Measurements from ENCODE around the gene TMEM176A.

Gene TMEM176A

DNA sequence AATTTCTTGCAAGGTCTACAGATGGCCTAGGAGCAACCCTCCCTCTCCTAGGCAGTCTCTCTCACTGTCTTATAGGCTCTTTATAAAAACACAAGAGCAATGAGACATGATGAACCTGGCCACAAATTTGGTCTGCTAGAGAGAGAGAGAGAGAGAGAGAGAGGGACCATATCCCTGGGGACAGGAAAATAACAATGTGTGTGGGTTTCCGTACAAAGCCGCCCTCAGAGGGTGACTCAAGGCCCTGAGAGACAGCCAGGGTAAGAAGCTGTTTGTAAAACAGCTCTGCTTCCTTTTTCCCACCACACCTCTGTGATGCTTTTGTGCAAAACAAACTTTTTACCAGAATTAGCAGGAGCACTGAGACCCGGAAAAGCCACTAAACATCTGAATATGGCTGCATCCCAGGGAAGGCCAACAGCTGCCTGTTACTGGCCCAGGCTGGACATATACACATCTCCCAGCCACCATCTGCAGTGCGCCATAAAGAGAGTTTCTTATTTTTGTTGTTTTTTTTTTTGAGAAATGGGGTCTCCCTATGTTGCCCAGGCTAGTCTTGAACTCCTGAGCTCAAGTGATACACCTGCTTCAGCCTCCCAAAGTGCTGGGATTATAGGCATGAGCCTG is 45.0 kb upstream of the TMEM176A start:
- no peak for DNase-seq

DNA sequence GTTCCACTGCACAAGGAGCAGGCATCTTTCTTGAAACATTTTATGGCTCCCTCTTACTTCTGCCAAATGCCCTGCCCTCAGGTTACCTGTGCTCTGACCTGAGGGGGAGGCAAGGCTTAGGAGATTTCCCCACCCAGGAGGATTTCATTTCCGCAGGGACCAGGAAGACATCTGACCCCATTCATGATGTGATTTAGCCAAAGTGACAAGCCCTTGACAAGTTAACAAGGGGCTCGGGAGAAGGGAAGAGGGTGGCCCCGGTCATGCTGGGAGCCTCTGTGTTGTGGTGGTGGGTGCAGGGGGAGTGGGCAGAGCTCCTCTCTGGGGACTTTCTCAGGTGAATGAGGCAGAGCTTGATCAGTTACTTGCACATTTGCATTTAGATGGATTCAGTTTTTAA is 44.4 kb upstream of the TMEM176A start:
- H3K4ac ChIP-seq (ENCODE audit: low read depth, low read length) = no peak overlapping the region
- no peaks in the 10 kb centered on the region for H3K36me3 ChIP-seq (ENCODE audit: control insufficient read depth, insufficient read depth, low read length)
- no peak overlapping the region for H4K5ac ChIP-seq (ENCODE audit: low read length)
- WGBS (ENCODE audit: extremely low coverage, insufficient coverage, low lambda C conversion rate) = no CpG with 5 or more reads among the region's 3 CpGs
- H3K79me1 ChIP-seq (ENCODE audit: low read length) = no peaks in the 10 kb centered on the region
- H2BK15ac ChIP-seq (replicated peaks; ENCODE audit: low read depth) = no peak overlapping the region
- no peak overlapping the region for H3K56ac ChIP-seq (ENCODE audit: low read length)
- H3K4me1 ChIP-seq (ENCODE audit: control insufficient read depth, low read depth, low read length) = no peaks in the 10 kb centered on the region
- H3K23ac ChIP-seq (ENCODE audit: low read length) = no peak overlapping the region
- H3K27ac ChIP-seq (ENCODE audit: low read depth, low read length) = no peak overlapping the region
- no peak for DNase-seq
- H3K79me2 ChIP-seq (ENCODE audit: control insufficient read depth, insufficient read depth, low read length) = no peaks in the 10 kb centered on the region
- no peak overlapping the region for H2BK120ac ChIP-seq (ENCODE audit: low read depth, low read length)
- no peak overlapping the region for H3K4me2 ChIP-seq (ENCODE audit: low read length)
- no peak overlapping the region for H3K18ac ChIP-seq (ENCODE audit: low read length)
- H4K8ac ChIP-seq (ENCODE audit: low read depth, low read length) = no peak overlapping the region
- no peak overlapping the region for H3K4me3 ChIP-seq (ENCODE audit: low read length)
- no peak overlapping the region for H3K9ac ChIP-seq (ENCODE audit: low read length)
- H2BK5ac ChIP-seq (ENCODE audit: low read length) = no peak overlapping the region
- H3K27me3 ChIP-seq (ENCODE audit: insufficient read depth, low read length, poor library complexity) = no peaks in the 10 kb centered on the region
- no peak overlapping the region for H2AK5ac ChIP-seq (ENCODE audit: low read length)

More for the DNA sequence above, 45.0 kb upstream of the TMEM176A start:
- H4K8ac ChIP-seq (ENCODE audit: low read depth, low read length) = no peak overlapping the region
- no peak overlapping the region for H3K9ac ChIP-seq (ENCODE audit: low read length)
- no peak overlapping the region for H3K23ac ChIP-seq (ENCODE audit: low read length)
- H3K36me3 ChIP-seq (ENCODE audit: control insufficient read depth, insufficient read depth, low read length) = no peaks in the 10 kb centered on the region
- no peak overlapping the region for H2AK5ac ChIP-seq (ENCODE audit: low read length)
- no peak overlapping the region for H3K4ac ChIP-seq (ENCODE audit: low read depth, low read length)
- H2BK5ac ChIP-seq (ENCODE audit: low read length) = no peak overlapping the region
- no peak overlapping the region for H2BK15ac ChIP-seq (replicated peaks; ENCODE audit: low read depth)
- H3K27me3 ChIP-seq (ENCODE audit: insufficient read depth, low read length, poor library complexity) = no peaks in the 10 kb centered on the region
- no peak overlapping the region for H2BK120ac ChIP-seq (ENCODE audit: low read depth, low read length)
- no CpG with 5 or more reads among the region's 4 CpGs for WGBS (ENCODE audit: extremely low coverage, insufficient coverage, low lambda C conversion rate)
- no peak overlapping the region for H3K4me3 ChIP-seq (ENCODE audit: low read length)
- H3K56ac ChIP-seq (ENCODE audit: low read length) = no peak overlapping the region
- H3K4me1 ChIP-seq (ENCODE audit: control insufficient read depth, low read depth, low read length) = no peaks in the 10 kb centered on the region
- H3K79me1 ChIP-seq (ENCODE audit: low read length) = no peaks in the 10 kb centered on the region
- H3K27ac ChIP-seq (ENCODE audit: low read depth, low read length) = no peak overlapping the region
- no peak overlapping the region for H4K5ac ChIP-seq (ENCODE audit: low read length)
- H3K18ac ChIP-seq (ENCODE audit: low read length) = no peak overlapping the region
- no peaks in the 10 kb centered on the region for H3K79me2 ChIP-seq (ENCODE audit: control insufficient read depth, insufficient read depth, low read length)
- no peak overlapping the region for H3K4me2 ChIP-seq (ENCODE audit: low read length)

DNA sequence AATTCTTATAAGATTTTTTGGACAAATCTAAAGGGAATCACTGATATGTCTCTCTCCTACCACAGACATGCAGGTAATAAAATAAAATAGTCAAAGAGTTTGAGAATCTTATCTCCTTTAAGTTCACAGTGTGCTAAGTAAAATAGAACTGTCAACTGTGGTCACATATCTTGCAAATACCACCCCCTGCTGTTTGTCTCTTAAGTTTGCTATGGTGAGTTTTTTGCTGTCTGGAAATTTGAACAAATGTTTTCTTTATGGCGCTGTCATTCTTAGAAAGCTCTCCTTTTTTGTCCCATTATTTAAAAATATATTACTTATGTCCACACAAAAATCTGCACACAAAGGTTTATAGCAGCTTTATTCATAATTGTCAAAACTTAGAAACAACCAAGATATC is 43.7 kb upstream of the TMEM176A start:
- Histone ChIP-seq H3K4me3 (ENCODE audit: low read length) (no peak overlapping the region), H3K4me1 (ENCODE audit: control insufficient read depth, low read depth, low read length) (no peaks in the 10 kb centered on the region), H3K36me3 (ENCODE audit: control insufficient read depth, insufficient read depth, low read length) (no peaks in the 10 kb centered on the region), H3K9ac (ENCODE audit: low read length) (no peak overlapping the region), H3K18ac (ENCODE audit: low read length) (no peak overlapping the region), H3K27ac (ENCODE audit: low read depth, low read length) (no peak overlapping the region), H4K5ac (ENCODE audit: low read length) (no peak overlapping the region), H3K27me3 (ENCODE audit: insufficient read depth, low read length, poor library complexity) (no peaks in the 10 kb centered on the region), H2BK5ac (ENCODE audit: low read length) (no peak overlapping the region), H3K23ac (ENCODE audit: low read length) (no peak overlapping the region), H2AK5ac (ENCODE audit: low read length) (no peak overlapping the region), H3K4me2 (ENCODE audit: low read length) (no peak overlapping the region), H4K8ac (ENCODE audit: low read depth, low read length) (no peak overlapping the region), H3K4ac (ENCODE audit: low read depth, low read length) (no peak overlapping the region), H3K56ac (ENCODE audit: low read length) (no peak overlapping the region), H2BK120ac (ENCODE audit: low read depth, low read length) (no peak overlapping the region), H2BK15ac (replicated peaks; ENCODE audit: low read depth) (no peak overlapping the region), H3K79me2 (ENCODE audit: control insufficient read depth, insufficient read depth, low read length) (no peaks in the 10 kb centered on the region), H3K79me1 (ENCODE audit: low read length) (no peaks in the 10 kb centered on the region)
- DNase-seq = no peak
- whole genome bisulfite sequencing (ENCODE audit: extremely low coverage, insufficient coverage, low lambda C conversion rate) = no CpG with 5 or more reads among the region's 1 CpG

DNA sequence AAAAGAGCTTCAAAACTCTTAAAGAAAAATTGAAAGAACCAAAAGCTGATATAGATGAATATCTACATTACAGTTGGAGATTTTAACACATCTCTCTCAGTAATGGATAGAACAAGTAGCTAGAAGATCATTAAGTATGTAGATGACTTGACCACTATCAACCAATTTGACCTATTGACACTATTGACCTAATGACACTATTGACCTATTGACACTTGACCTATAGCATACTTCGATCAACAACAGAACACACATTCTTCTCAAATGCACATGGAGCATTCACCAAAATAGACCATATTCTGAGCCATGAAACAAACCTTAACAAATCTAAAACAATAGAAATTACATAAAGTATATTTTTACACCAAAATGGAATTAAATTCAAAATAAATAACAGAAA is 41.1 kb upstream of the TMEM176A start:
- H3K4me3 ChIP-seq (ENCODE audit: low read length) = no peak overlapping the region
- no peak overlapping the region for H3K18ac ChIP-seq (ENCODE audit: low read length)
- no peaks in the 10 kb centered on the region for H3K79me2 ChIP-seq (ENCODE audit: control insufficient read depth, insufficient read depth, low read length)
- H3K4me2 ChIP-seq (ENCODE audit: low read length) = no peak overlapping the region
- H2BK15ac ChIP-seq (replicated peaks; ENCODE audit: low read depth) = no peak overlapping the region
- no peak overlapping the region for H2AK5ac ChIP-seq (ENCODE audit: low read length)
- H4K5ac ChIP-seq (ENCODE audit: low read length) = no peak overlapping the region
- no peak for DNase-seq
- H3K56ac ChIP-seq (ENCODE audit: low read length) = no peak overlapping the region
- H4K8ac ChIP-seq (ENCODE audit: low read depth, low read length) = no peak overlapping the region
- H3K79me1 ChIP-seq (ENCODE audit: low read length) = no peaks in the 10 kb centered on the region
- H3K4me1 ChIP-seq (ENCODE audit: control insufficient read depth, low read depth, low read length) = no peaks in the 10 kb centered on the region
- H3K4ac ChIP-seq (ENCODE audit: low read depth, low read length) = no peak overlapping the region
- H3K27me3 ChIP-seq (ENCODE audit: insufficient read depth, low read length, poor library complexity) = no peaks in the 10 kb centered on the region
- no peak overlapping the region for H2BK120ac ChIP-seq (ENCODE audit: low read depth, low read length)
- H3K27ac ChIP-seq (ENCODE audit: low read depth, low read length) = no peak overlapping the region
- no peak overlapping the region for H3K9ac ChIP-seq (ENCODE audit: low read length)
- H2BK5ac ChIP-seq (ENCODE audit: low read length) = no peak overlapping the region
- no CpG with 5 or more reads among the region's 1 CpG for WGBS (ENCODE audit: extremely low coverage, insufficient coverage, low lambda C conversion rate)
- H3K23ac ChIP-seq (ENCODE audit: low read length) = no peak overlapping the region
- no peaks in the 10 kb centered on the region for H3K36me3 ChIP-seq (ENCODE audit: control insufficient read depth, insufficient read depth, low read length)

DNA sequence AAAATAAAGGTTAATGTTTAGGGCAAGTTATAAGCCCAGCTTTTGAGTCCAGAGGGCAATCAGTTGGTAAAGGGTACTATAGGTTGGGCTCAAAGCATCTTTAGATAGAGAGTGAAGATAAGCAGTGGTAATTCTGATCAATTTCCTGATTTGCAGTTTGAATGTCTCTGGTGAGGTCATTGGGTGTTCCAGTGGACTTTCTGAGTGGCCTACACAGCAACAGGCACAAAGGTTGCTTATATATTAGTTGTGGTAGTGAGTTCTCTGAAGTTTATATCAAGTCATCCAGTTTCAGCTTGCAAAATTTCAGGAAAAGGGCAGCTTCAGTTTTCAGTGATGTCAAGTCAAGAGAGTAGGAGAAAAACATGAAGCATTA is 34.2 kb upstream of the TMEM176A start:
- Histone ChIP-seq H3K4me1 (ENCODE audit: control insufficient read depth, low read depth, low read length) (no peaks in the 10 kb centered on the region), H4K8ac (ENCODE audit: low read depth, low read length) (no peak overlapping the region), H3K79me1 (ENCODE audit: low read length) (no peaks in the 10 kb centered on the region), H2BK120ac (ENCODE audit: low read depth, low read length) (no peak overlapping the region), H3K56ac (ENCODE audit: low read length) (no peak overlapping the region), H2AK5ac (ENCODE audit: low read length) (no peak overlapping the region), H4K5ac (ENCODE audit: low read length) (no peak overlapping the region), H3K4ac (ENCODE audit: low read depth, low read length) (no peak overlapping the region), H2BK15ac (replicated peaks; ENCODE audit: low read depth) (no peak overlapping the region), H3K79me2 (ENCODE audit: control insufficient read depth, insufficient read depth, low read length) (no peaks in the 10 kb centered on the region), H3K36me3 (ENCODE audit: control insufficient read depth, insufficient read depth, low read length) (no peaks in the 10 kb centered on the region), H3K4me3 (ENCODE audit: low read length) (no peak overlapping the region), H3K27me3 (ENCODE audit: insufficient read depth, low read length, poor library complexity) (no peaks in the 10 kb centered on the region), H3K23ac (ENCODE audit: low read length) (no peak overlapping the region), H2BK5ac (ENCODE audit: low read length) (no peak overlapping the region), H3K4me2 (ENCODE audit: low read length) (no peak overlapping the region), H3K18ac (ENCODE audit: low read length) (no peak overlapping the region), H3K9ac (ENCODE audit: low read length) (no peak overlapping the region), H3K27ac (ENCODE audit: low read depth, low read length) (no peak overlapping the region)
- no peak for DNase-seq

DNA sequence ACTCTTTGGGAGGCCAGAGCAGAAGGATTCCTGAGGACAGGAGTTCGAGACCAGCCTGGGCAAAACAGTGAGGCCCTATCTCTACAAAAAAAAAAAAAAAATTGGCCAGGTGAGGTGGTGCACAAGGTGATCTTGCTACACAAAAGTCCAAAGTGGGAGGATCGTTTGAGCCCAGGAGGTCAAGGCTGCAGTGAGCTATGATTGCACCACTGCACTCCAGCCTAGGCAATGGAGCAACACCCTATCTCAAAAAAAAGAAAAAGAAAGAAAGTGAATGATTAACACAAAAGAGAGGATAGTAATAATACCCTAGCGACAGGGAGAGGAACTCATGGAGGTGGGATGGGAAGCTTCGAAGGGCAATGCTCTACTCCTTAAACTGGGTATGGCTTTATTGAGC is 30.8 kb upstream of the TMEM176A start:
- Histone ChIP-seq H3K18ac (ENCODE audit: low read length) (no peak overlapping the region), H2BK120ac (ENCODE audit: low read depth, low read length) (no peak overlapping the region), H2BK5ac (ENCODE audit: low read length) (no peak overlapping the region), H3K36me3 (ENCODE audit: control insufficient read depth, insufficient read depth, low read length) (no peaks in the 10 kb centered on the region), H2AK5ac (ENCODE audit: low read length) (no peak overlapping the region), H3K23ac (ENCODE audit: low read length) (no peak overlapping the region), H3K4me3 (ENCODE audit: low read length) (no peak overlapping the region), H2BK15ac (replicated peaks; ENCODE audit: low read depth) (no peak overlapping the region), H3K4me1 (ENCODE audit: control insufficient read depth, low read depth, low read length) (no peaks in the 10 kb centered on the region), H3K56ac (ENCODE audit: low read length) (no peak overlapping the region), H3K4ac (ENCODE audit: low read depth, low read length) (no peak overlapping the region), H3K9ac (ENCODE audit: low read length) (no peak overlapping the region), H3K27ac (ENCODE audit: low read depth, low read length) (no peak overlapping the region), H3K79me2 (ENCODE audit: control insufficient read depth, insufficient read depth, low read length) (no peaks in the 10 kb centered on the region), H3K4me2 (ENCODE audit: low read length) (no peak overlapping the region), H4K5ac (ENCODE audit: low read length) (no peak overlapping the region), H3K79me1 (ENCODE audit: low read length) (no peaks in the 10 kb centered on the region), H4K8ac (ENCODE audit: low read depth, low read length) (no peak overlapping the region), H3K27me3 (ENCODE audit: insufficient read depth, low read length, poor library complexity) (no peaks in the 10 kb centered on the region)
- no peak for DNase-seq
- WGBS (ENCODE audit: extremely low coverage, insufficient coverage, low lambda C conversion rate) = no CpG with 5 or more reads among the region's 4 CpGs

All from mesendoderm (in vitro differentiated cells).